GM12872 (cell line): ENCODE data around the gene CWC15.

ENCODE experiments used
- TF ChIP-seq, protein P1 (sequence below): IDR thresholded peaks from 3 replicates; pipeline ENCODE4 v1.5.1; 2011; ENCODE audit warnings: low read depth, mild to moderate bottlenecking, low read length, moderate library complexity; ENCODE audit not compliant: insufficient read depth

The CWC15 gene

DNA sequence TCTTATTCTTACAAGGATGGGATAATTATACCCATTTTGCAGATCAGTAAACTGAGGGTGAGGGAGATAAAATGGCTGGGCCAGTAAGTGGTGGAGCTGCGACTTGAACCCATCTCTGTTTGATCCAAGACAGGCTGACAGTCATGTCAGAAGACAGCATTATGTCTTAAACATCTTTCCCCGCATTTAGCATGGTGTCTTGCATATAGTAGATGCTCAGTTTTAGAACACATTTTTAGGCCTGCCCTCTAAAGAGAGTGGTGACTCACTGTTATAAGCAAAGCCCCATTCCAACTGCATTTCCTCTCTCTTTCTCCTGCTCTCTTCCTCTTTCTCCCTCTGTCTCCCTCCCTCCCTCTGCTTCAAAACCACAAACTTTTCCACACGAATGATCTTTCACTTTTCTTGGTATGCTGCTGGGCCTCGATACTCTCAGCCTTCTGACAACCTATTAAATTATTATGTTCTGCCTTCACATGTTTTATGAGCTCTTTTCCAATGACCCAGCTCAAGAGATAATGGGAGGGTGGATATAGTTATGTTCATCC lies 25.2 kb downstream of the CWC15 start:
- TF ChIP-seq, protein P1, sequence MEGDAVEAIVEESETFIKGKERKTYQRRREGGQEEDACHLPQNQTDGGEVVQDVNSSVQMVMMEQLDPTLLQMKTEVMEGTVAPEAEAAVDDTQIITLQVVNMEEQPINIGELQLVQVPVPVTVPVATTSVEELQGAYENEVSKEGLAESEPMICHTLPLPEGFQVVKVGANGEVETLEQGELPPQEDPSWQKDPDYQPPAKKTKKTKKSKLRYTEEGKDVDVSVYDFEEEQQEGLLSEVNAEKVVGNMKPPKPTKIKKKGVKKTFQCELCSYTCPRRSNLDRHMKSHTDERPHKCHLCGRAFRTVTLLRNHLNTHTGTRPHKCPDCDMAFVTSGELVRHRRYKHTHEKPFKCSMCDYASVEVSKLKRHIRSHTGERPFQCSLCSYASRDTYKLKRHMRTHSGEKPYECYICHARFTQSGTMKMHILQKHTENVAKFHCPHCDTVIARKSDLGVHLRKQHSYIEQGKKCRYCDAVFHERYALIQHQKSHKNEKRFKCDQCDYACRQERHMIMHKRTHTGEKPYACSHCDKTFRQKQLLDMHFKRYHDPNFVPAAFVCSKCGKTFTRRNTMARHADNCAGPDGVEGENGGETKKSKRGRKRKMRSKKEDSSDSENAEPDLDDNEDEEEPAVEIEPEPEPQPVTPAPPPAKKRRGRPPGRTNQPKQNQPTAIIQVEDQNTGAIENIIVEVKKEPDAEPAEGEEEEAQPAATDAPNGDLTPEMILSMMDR, result no peak

DNA sequence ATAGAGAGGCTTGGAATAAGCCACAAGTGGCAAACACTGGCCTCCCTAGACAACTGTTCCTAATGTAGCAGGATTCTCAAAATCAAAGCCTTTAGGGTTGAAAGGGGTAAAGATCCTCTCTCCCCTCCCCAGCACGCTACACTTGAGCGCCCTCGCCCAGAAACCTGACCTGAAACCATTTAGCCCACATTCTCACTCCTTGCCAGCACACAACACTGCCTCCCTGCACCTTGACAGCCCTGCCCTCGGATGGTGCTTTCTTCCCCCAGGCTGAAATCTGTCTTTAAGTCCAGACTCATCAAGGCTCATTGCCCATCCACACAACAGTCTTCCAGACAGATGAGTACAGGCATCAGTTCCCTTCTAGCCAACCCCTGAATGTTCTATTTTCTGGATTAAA lies 26.5 kb downstream of the CWC15 start:
- TF ChIP-seq, protein P1, result no peak

DNA sequence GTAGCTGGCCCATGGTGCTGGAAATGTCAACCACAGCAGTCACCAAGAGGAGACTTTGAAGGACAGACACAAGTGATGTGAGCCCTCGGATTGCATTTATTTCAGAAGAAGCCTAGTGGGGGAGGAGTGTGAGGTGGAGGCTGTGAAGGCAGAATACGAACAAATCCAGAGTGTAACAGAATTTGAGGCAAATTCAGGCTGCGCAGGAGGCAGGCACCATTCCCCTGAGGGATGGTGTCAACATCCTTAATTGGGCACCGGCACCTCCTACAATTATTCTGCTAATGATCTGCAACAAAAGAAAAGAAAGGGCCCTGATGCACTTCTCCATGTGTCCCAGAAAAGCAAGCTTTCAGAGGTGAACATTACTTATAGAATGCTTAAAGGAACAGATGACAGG lies 32.2 kb downstream of the CWC15 start:
- TF ChIP-seq, protein P1, result no peak

DNA sequence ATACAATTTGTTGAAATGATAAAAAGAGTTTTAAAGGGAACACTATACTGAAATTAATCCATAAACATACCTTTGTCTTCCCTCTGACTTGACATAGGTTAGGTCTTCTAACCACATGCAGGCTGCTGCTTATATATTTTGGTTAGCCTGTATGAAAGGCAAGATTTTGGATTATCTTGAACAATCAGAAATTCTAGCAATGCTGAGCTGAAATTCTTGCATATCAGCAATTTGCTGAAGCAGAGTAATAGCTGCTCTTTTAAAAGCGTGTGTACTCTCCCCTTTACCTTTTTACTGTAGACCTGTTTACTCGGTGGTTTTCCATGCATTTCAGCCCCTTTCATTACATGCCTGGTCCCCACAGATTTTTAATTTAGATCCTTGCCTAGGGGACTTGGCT lies 34.0 kb downstream of the CWC15 start:
- TF ChIP-seq, protein P1, result no peak

DNA sequence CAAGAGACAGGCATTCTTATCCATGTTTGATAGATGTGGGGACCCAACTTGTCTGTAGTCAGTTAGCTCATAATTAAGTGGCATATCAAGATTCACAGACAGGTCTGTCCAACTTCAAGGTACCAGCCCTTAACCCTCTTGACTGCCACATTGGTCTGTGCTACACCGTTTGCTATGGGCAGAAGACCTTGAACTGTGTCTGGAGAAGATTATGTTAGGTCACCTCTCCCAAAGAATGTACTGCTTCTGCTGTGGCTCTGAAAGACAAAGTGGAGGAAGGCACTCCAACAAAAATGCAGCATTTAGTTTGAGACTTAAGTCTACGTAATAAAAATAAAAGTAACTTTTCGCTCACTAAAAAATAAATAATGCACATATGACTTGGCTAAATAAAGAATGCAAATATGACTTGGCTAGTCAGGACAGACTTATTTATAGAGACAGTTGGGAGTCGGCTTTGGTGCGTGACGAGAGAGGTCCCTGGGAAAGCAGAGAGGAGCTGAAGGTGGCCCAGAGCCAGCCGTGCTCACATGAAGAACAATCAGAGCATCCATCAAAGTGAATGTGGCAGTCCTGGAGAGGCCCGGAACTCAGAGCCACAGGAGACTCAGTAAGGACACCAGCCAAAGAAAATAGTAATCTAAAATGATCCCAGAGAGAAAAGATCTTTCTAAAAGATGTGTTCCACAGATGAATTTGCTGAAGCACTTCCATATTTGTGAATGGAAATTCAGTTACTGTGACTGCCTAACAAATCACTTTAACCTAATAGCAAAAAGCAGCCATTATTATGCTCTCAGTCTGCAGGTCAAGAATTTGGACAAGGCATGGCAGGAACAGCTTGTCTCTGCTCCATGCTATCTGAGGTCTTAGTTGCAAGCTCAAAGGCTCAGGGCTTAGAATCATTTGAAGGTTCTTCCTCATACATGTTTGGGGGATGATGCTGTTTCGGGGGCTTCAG lies 35.0 kb downstream of the CWC15 start:
- TF ChIP-seq, protein P1, result no peak

DNA sequence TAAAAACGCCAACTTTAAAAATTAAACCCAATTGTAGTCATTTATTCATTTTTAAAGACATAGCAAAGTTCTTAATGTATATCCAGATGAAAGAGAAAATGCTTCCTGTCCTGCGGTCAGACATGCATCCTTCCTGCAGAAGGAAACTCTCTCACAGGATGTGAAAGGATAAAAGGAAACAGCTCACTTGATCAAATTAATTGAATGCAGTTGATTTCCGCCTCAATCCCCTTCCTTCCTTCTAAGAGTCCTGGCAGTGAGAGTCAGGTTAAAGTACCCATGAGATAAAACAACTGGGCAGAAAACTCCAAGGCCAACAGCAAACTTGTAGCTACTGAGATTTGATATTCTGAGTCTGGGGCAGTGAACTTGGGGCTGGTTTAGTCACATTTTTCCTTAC lies 38.5 kb downstream of the CWC15 start:
- TF ChIP-seq, protein P1, result no peak

DNA sequence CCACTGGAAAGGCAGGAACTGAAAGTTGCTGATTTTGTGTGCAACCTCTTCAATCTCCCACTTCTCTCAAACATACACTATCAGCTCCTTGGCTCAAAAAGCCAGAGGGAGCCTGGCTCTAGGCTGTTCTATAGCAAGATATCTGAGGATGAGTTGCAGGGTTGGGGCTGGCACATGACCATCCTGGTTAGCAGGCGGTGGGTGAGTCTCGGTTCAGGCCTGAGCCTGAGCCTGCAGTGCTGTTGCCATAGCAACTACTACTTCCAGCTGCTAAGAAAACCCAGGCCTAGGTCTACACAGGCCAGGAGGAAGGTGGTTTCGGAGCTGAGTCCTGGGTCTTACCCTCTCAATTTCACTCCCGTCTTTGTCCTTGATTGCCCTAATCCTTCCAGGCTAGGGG lies 39.0 kb downstream of the CWC15 start:
- TF ChIP-seq, protein P1, result no peak
